OCI-LY1 (cell line): Measurements from ENCODE around the gene ARCN1.

Experiments used
- H2AFZ ChIP-seq: fragments of 200-600 bp; sonication (generic), shearing (Covaris generic); 2 replicates; pipeline ENCODE4 v1.6.0; 2014; ENCODE audit warnings: antibody characterized with exemption, mild to moderate bottlenecking, low read length
- H3F3A ChIP-seq: fragments of 200-600 bp; sonication (generic), shearing (Covaris generic); 2 replicates; pipeline ENCODE4 v1.6.0; 2014; ENCODE audit warnings: mild to moderate bottlenecking, antibody characterized with exemption, low read length, moderate library complexity; ENCODE audit not compliant: insufficient read depth
- H3K27ac ChIP-seq: fragments of 200-600 bp; sonication (generic); 2 replicates; pipeline ENCODE4 v1.5.1; 2014; ENCODE audit warnings: low read length, mixed run types, mild to moderate bottlenecking, low read depth; ENCODE audit not compliant: poor library complexity, severe bottlenecking
- H3K27me3 ChIP-seq: fragments of 200-600 bp; sonication (generic); 2 replicates; pipeline ENCODE4 v1.6.0; 2014; ENCODE audit warnings: antibody characterized with exemption, mild to moderate bottlenecking, low read length, moderate library complexity; ENCODE audit not compliant: insufficient read depth
- H3K36me3 ChIP-seq: fragments of 200-600 bp; sonication (generic); 2 replicates; pipeline ENCODE4 v1.6.1; 2014; ENCODE audit warnings: mild to moderate bottlenecking, antibody characterized with exemption, low read length, moderate library complexity, mixed read lengths; ENCODE audit not compliant: insufficient read depth
- H3K4me1 ChIP-seq: fragments of 200-600 bp; sonication (generic); 2 replicates; pipeline ENCODE4 v1.5.1; 2014; ENCODE audit warnings: mild to moderate bottlenecking, low read length, moderate library complexity; ENCODE audit not compliant: insufficient read depth, severe bottlenecking
- H3K4me2 ChIP-seq: fragments of 200-600 bp; sonication (generic), shearing (Covaris generic); 2 replicates; pipeline ENCODE4 v1.6.1; 2014; ENCODE audit warnings: low read length
- H3K4me3 ChIP-seq: fragments of 200-600 bp; sonication (generic); 2 replicates; pipeline ENCODE4 v1.5.1; 2014; ENCODE audit warnings: low read length, low read depth, mild to moderate bottlenecking, mixed read lengths; ENCODE audit not compliant: poor library complexity, severe bottlenecking
- H3K79me2 ChIP-seq: fragments of 200-600 bp; shearing (Covaris generic); 2 replicates; pipeline ENCODE4 v1.6.1; 2016; ENCODE audit warnings: mixed run types, low read length, mixed read lengths; ENCODE audit not compliant: insufficient read depth
- H3K9ac ChIP-seq: fragments of 200-600 bp; sonication (generic), shearing (Covaris generic); 2 replicates; pipeline ENCODE4 v1.6.1; 2014; ENCODE audit warnings: mild to moderate bottlenecking, low read length, mixed read lengths
- H3K9me2 ChIP-seq: fragments of 200-600 bp; sonication (generic), shearing (Covaris generic); 2 replicates; pipeline ENCODE4 v1.6.1; 2014; ENCODE audit warnings: low read depth, mild to moderate bottlenecking, low read length, mixed read lengths
- H3K9me3 ChIP-seq: fragments of 200-600 bp; shearing (Covaris generic); 2 replicates; pipeline ENCODE4 v1.6.1; 2014; ENCODE audit warnings: low read length, mixed read lengths
- H4K20me1 ChIP-seq: fragments of 200-600 bp; sonication (generic), shearing (Covaris generic); 2 replicates; pipeline ENCODE4 v1.6.0; 2016; ENCODE audit warnings: mild to moderate bottlenecking, low read length; ENCODE audit not compliant: insufficient read depth
- CTCF ChIP-seq: fragments of 200-600 bp; sonication (generic), shearing (Covaris generic); IDR thresholded peaks from 2 replicates; pipeline ENCODE4 v1.5.1; 2017; ENCODE audit warnings: mild to moderate bottlenecking, antibody characterized with exemption, low read length, moderate library complexity, mixed read lengths
- EZH2 ChIP-seq: fragments of 200-600 bp; sonication (generic), shearing (Covaris generic); IDR thresholded peaks from 2 replicates; pipeline ENCODE4 v1.8.0; 2017; ENCODE audit warnings: borderline replicate concordance, mixed run types, mild to moderate bottlenecking, antibody characterized with exemption, low read length, moderate library complexity, mixed read lengths

The ARCN1 gene

GRCh38 chr11:118532852-118533768 lies 39.1 kb upstream of the ARCN1 start:
- no peaks in the 10 kb centered on the region for H3K9me2 ChIP-seq
- H3K4me3 ChIP-seq = no peak overlapping the region
- H3K4me1 ChIP-seq = peaks cover 6% of the 10 kb centered on the region
- no peak overlapping the region for H3K4me2 ChIP-seq
- no peaks in the 10 kb centered on the region for H3K9me3 ChIP-seq
- H3K79me2 ChIP-seq = no peaks in the 10 kb centered on the region
- H4K20me1 ChIP-seq = no peaks in the 10 kb centered on the region
- no peak overlapping the region for H2AFZ ChIP-seq
- TF ChIP-seq EZH2 (no peak), CTCF (no peak)
- H3F3A ChIP-seq = no peaks in the 10 kb centered on the region
- H3K27me3 ChIP-seq = no peaks in the 10 kb centered on the region
- no peaks in the 10 kb centered on the region for H3K36me3 ChIP-seq
- no peak overlapping the region for H3K27ac ChIP-seq
- no peak overlapping the region for H3K9ac ChIP-seq

GRCh38 chr11:118533769-118534729 lies 38.2 kb upstream of the ARCN1 start:
- Histone ChIP-seq H3K4me2 (no peak overlapping the region), H2AFZ (no peak overlapping the region), H3K27me3 (no peaks in the 10 kb centered on the region), H3K9me3 (no peaks in the 10 kb centered on the region), H3K27ac (no peak overlapping the region), H3K9ac (no peak overlapping the region), H3K4me3 (no peak overlapping the region), H3K9me2 (no peaks in the 10 kb centered on the region), H4K20me1 (no peaks in the 10 kb centered on the region), H3K4me1 (peaks cover 6% of the 10 kb centered on the region), H3K36me3 (no peaks in the 10 kb centered on the region), H3K79me2 (no peaks in the 10 kb centered on the region), H3F3A (no peaks in the 10 kb centered on the region)
- no peak for TF ChIP-seq CTCF
- TF ChIP-seq EZH2 = no peak

GRCh38 chr11:118535261-118535660 lies 36.9 kb upstream of the ARCN1 start:
- Histone ChIP-seq H3K27me3 (no peaks in the 10 kb centered on the region), H3K36me3 (no peaks in the 10 kb centered on the region), H3K4me1 (peaks cover 1% of the 10 kb centered on the region), H3K9me2 (no peaks in the 10 kb centered on the region), H3K9ac (no peak overlapping the region), H3K27ac (no peak overlapping the region), H3K4me3 (no peak overlapping the region), H4K20me1 (no peaks in the 10 kb centered on the region), H2AFZ (no peak overlapping the region), H3K79me2 (no peaks in the 10 kb centered on the region), H3F3A (no peaks in the 10 kb centered on the region), H3K9me3 (no peaks in the 10 kb centered on the region), H3K4me2 (no peak overlapping the region)
- TF ChIP-seq CTCF = no peak
- no peak for TF ChIP-seq EZH2
